Gastroesophageal sphincter (tissue), 4 donors: ENCODE data around the gene DAGLB. TPM values are rescaled to one million over a fixed set of nuclear protein-coding genes. Genes with fewer than 3 reads are reported as not detected.
"Not testable (repeated sequence)": the region's sequence is repeated elsewhere in the genome, so short reads cannot be mapped to it uniquely, and the experiment has no call there.

Experiments used
- ATAC-seq: fragments of 150-250 bp; one replicate; pipeline ENCODE4 v1.9.1; 2016; ENCODE audit warnings: mild to moderate bottlenecking, moderate library complexity
- H3K27ac ChIP-seq, 4 donors: fragments of 200-600 bp; sonication (generic) in 3 of 4; 1 replicate in 3 of 4; 2 replicates in 1 of 4; pipeline ENCODE4 v1.5.1; 2016 to 2019
- H3K27me3 ChIP-seq: fragments of 200-600 bp; sonication (generic); one replicate; pipeline ENCODE4 v1.5.1; 2019
- H3K36me3 ChIP-seq, 2 donors: fragments of 200-600 bp; sonication (generic); one replicate each; pipeline ENCODE4 v1.5.1; 2019; ENCODE audit warnings: control low read depth in 1 of 2
- H3K4me1 ChIP-seq, 3 donors: fragments of 200-600 bp; sonication (generic); 1 replicate in 2 of 3; 2 replicates in 1 of 3; pipeline ENCODE4 v1.5.1; 2016 to 2019; ENCODE audit warnings: control low read depth in 2 of 3
- H3K4me3 ChIP-seq, 2 donors: fragments of 200-600 bp; sonication (generic); one replicate each; pipeline ENCODE4 v1.5.1; 2019; ENCODE audit warnings: mild to moderate bottlenecking in 1 of 2, moderate library complexity in 1 of 2
- H3K9me3 ChIP-seq, 3 donors: fragments of 200-600 bp; sonication (generic); one replicate each; pipeline ENCODE4 v1.5.1; 2017 to 2019; ENCODE audit warnings: control low read depth in 2 of 3
- CTCF ChIP-seq, 4 experiments: fragments of 200-600 bp in 2 of 4; fragments of 450-650 bp in 2 of 4; sonication (generic) in 1 of 4; IDR thresholded peaks; one replicate each; pipeline ENCODE4 v1.5.1; 2017 to 2019; ENCODE audit warnings: antibody characterized with exemption in 4 of 4, mild to moderate bottlenecking in 2 of 4, moderate library complexity in 2 of 4
- EP300 ChIP-seq: sonication (generic); formaldehyde crosslinking; IDR thresholded peaks from one replicate; pipeline ENCODE4 v1.6.1; 2017; ENCODE audit warnings: antibody characterized with exemption, mild to moderate bottlenecking
- POLR2A ChIP-seq, 2 donors: fragments of 450-650 bp; IDR thresholded peaks; one replicate each; pipeline ENCODE4 v1.6.1; 2017; ENCODE audit warnings: antibody characterized with exemption in 2 of 2, mild to moderate bottlenecking in 2 of 2, moderate library complexity in 1 of 2
- POLR2AphosphoS5 ChIP-seq: sonication (generic); formaldehyde crosslinking; IDR thresholded peaks from one replicate; pipeline ENCODE4 v1.6.1; 2017; ENCODE audit warnings: antibody characterized with exemption
- WGBS, 2 donors: methylation state at CpG; one replicate each; pipeline ENCODE4 v1.1.5; 2018; ENCODE audit warnings: low coverage in 1 of 2; 5-methylcytosine and 5-hydroxymethylcytosine counted together
- total RNA-seq, 4 donors: library from RNA; depleted of rRNA; stranded (reverse); fragments of >200 nt; gene quantifications; one replicate each; pipeline ENCODE4 v1.1.0, GENCODE V29; 2016

The DAGLB gene
- total RNA-seq, 4 donors from 2014 or later, result 6.7 to 10.8 (median 8.6) TPM

DNA sequence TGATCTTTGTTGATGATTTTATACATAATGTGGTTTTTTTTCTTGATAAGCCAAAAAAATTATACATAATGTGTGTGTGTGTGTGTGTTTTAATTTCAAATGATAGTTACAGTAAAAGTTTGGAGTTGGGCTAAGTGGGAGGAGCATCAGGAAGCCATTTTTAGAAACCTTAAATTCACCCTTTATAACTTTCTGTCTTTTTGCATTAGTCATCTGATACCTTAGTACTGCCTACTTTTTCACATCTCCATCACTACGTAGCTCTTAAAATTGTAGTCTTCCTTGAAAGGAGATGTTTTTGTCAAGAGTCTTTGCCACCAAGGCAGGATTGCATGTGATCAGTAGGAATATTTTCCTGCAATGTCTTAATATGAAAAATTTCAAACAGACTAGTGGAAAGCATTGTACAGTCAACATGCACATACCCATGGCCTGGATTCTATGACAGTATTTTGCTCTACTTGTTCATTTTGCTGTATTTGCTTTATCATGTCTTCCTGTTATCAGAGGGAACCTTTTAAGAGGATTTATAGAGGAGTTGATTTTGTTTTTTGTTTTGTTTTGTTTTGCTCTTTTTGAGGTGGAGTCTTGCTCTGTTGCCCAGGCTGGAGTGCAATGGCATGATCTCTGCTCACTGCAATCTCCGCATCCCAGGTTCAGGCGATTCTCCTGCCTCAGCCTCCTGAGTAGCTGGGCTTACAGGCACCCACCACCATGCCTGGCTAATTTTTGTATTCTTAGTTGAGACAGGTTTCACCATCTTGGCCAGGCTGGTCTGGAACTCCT, 67.3 kb downstream of the DAGLB start:
- peak overlapping the region in 3 of 4 donors; percentile 18 to 53 (median 40) for H3K27ac ChIP-seq
- peaks cover 0 to 10% of the 10 kb centered on the region in 2 donors for H3K36me3 ChIP-seq
- no peak for TF ChIP-seq POLR2AphosphoS5
- no peak for TF ChIP-seq CTCF (IDR thresholded peaks at IDR 0.05)
- TF ChIP-seq EP300, result no peak
- TF ChIP-seq POLR2A (IDR thresholded peaks at IDR 0.05), result no peak
- ATAC-seq, result peak; percentile 34
- H3K4me3 ChIP-seq, result no peak overlapping the region
- 70 to 72% methylated on average over 3 of the region's 3 CpGs for WGBS, 2 donors
- H3K4me1 ChIP-seq, result peaks cover 14 to 100% (median 48%) of the 10 kb centered on the region in 3 donors
- H3K27me3 ChIP-seq, result no peaks in the 10 kb centered on the region
- no peaks in the 10 kb centered on the region for H3K9me3 ChIP-seq

DNA sequence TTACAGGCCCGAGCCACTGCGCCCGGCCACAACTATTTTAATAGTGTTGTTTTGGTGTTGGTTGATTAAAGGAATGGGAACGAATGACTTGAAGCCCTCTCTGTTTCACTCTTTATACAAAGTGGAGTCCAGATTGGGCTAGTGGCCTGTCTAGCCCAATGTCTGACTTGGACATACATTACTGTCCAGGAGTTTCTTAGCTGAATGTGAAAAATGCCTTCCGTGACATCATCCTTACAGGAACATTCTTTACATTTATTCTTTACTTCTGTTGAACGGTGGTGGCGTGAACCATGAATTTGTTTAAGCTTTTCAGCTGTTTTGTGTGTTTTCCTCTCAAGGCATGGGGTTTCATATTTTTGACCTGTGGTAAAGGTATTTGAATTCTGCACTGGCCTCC, 67.9 kb downstream of the DAGLB start:
- TF ChIP-seq POLR2AphosphoS5 (no peak), EP300 (no peak), POLR2A (IDR thresholded peaks at IDR 0.05) (no peak), CTCF (IDR thresholded peaks at IDR 0.05) (no peak)
- H3K36me3 ChIP-seq, result peaks cover 0 to 10% of the 10 kb centered on the region in 2 donors
- peak overlapping the region in 2 of 4 donors; percentile 40 to 53 for H3K27ac ChIP-seq
- no peak overlapping the region for H3K4me3 ChIP-seq
- H3K27me3 ChIP-seq, result no peaks in the 10 kb centered on the region
- H3K9me3 ChIP-seq, result no peaks in the 10 kb centered on the region
- ATAC-seq, result no peak
- 59 to 61% methylated on average over 4 of the region's 7 CpGs for WGBS, 2 donors
- H3K4me1 ChIP-seq, result peaks cover 8 to 97% (median 42%) of the 10 kb centered on the region in 3 donors

DNA sequence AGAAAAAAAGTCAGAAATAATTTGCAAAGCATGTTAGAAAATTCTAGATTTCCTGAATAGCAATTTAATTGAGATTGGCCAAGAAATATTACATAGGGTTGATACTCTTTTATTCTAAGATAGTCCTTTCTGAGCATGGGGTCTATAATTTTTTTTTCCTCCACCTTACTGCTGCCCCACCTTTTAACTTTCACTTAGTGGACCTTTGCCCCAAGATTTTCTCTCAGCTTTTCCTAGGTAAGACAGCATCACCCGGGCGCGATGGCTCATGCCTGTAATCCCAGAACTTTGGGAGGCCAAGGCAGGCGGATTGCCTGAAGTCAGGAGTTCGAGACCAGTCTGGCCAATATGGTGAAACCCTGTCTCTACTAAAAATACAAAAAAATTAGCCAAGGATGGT, 69.2 kb downstream of the DAGLB start:
- ATAC-seq, H3K4me3 ChIP-seq, H3K27me3 ChIP-seq, H3K9me3 ChIP-seq: not testable (repeated sequence)
- Histone ChIP-seq H3K4me1 (peaks cover 5 to 84% (median 32%) of the 10 kb centered on the region in 3 donors), H3K27ac (peak overlapping the region in 1 of 4 donors; percentile 25), H3K36me3 (peaks cover 0 to 10% of the 10 kb centered on the region in 2 donors)
- WGBS, 2 donors, result 95% methylated on average over 4 of the region's 5 CpGs; no CpG with 5 or more reads in 1 of the 2 donors

DNA sequence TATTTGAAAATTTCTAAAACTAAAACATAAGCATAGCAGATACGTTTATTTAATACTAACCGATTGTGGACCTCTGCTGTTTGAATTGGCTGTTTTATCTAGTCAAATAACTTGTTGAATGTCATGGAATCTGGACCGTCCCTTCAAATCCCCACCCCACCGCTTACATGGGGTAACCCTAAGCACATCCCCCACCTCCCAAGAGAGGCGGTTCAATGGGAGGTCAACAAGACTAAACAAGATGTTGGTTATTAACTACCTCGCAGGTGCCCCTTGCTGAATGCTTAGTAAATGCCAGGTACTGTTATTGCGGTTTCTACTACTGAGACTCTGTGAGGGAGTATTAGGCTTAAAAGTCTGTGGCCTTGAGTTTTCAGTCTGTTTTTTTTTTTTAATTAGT, 70.9 kb downstream of the DAGLB start:
- H3K27ac ChIP-seq, result no peak overlapping the region
- ATAC-seq, result no peak
- peak overlapping the region in 1 of 2 donors; percentile 80 for H3K4me3 ChIP-seq
- H3K4me1 ChIP-seq, result peaks cover 5 to 66% (median 32%) of the 10 kb centered on the region in 3 donors
- 56 to 66% methylated on average over 7 of the region's 7 CpGs for whole genome bisulfite sequencing, 2 donors
- TF ChIP-seq EP300 (no peak), CTCF (IDR thresholded peaks at IDR 0.05) (no peak), POLR2AphosphoS5 (no peak), POLR2A (IDR thresholded peaks at IDR 0.05) (no peak)
- H3K36me3 ChIP-seq, result peaks cover 0 to 10% of the 10 kb centered on the region in 2 donors
- H3K9me3 ChIP-seq, result no peaks in the 10 kb centered on the region
- no peaks in the 10 kb centered on the region for H3K27me3 ChIP-seq

GRCh38 chr7:6375348-6376101, 72.2 kb downstream of the DAGLB start:
- peak overlapping the region; percentile 78 to 80 for H3K4me3 ChIP-seq
- no peaks in the 10 kb centered on the region for H3K27me3 ChIP-seq
- no peak for TF ChIP-seq CTCF (IDR thresholded peaks at IDR 0.05)
- TF ChIP-seq EP300, result no peak
- TF ChIP-seq POLR2AphosphoS5, result no peak
- no peak for TF ChIP-seq POLR2A (IDR thresholded peaks at IDR 0.05)
- H3K4me1 ChIP-seq, result peaks cover 5 to 53% (median 21%) of the 10 kb centered on the region in 3 donors
- WGBS, 2 donors, result 2% methylated on average over 8 to 23 of the region's 23 CpGs
- peaks cover 0 to 10% of the 10 kb centered on the region in 2 donors for H3K36me3 ChIP-seq
- H3K9me3 ChIP-seq, result no peaks in the 10 kb centered on the region
- peak overlapping the region; percentile 60 to 98 (median 90) for H3K27ac ChIP-seq
- no peak for ATAC-seq
